HUES48 (cell line): ENCODE measurements around the gene TMC3.
"Not testable (repeated sequence)": the region's sequence is repeated elsewhere in the genome, so short reads cannot be mapped to it uniquely, and the experiment has no call there.

Experiments used
- H3K27ac ChIP-seq: one replicate; pipeline ENCODE4 v1.7.0; 2013; ENCODE audit warnings: low read depth, low read length, inconsistent platforms
- H3K27me3 ChIP-seq: 2 replicates; pipeline ENCODE4 v1.6.1; 2013; ENCODE audit warnings: mild to moderate bottlenecking, low read length; ENCODE audit not compliant: control insufficient read depth, insufficient read depth
- H3K36me3 ChIP-seq: 2 replicates; pipeline ENCODE4 v1.6.1; 2013; ENCODE audit warnings: low read length; ENCODE audit not compliant: control insufficient read depth, insufficient read depth
- H3K4me1 ChIP-seq: 2 replicates; pipeline ENCODE4 v1.6.1; 2013; ENCODE audit warnings: mild to moderate bottlenecking, low read length; ENCODE audit not compliant: control insufficient read depth, insufficient read depth
- H3K4me3 ChIP-seq: 2 replicates; pipeline ENCODE4 v1.5.1; 2013; ENCODE audit warnings: mild to moderate bottlenecking, low read depth, low read length
- H3K9ac ChIP-seq: 2 replicates; pipeline ENCODE4 v1.6.1; 2013; ENCODE audit warnings: mild to moderate bottlenecking, low read depth, low read length, moderate library complexity
- H3K9me3 ChIP-seq: 2 replicates; pipeline ENCODE4 v1.6.1; 2013; ENCODE audit warnings: low read length; ENCODE audit not compliant: control insufficient read depth, insufficient read depth

The TMC3 gene

GRCh38 chr15:81363718-81364500 is 10.1 kb downstream of the TMC3 start:
- Histone ChIP-seq H3K36me3 (no peaks in the 10 kb centered on the region), H3K9me3 (no peaks in the 10 kb centered on the region), H3K27me3 (no peaks in the 10 kb centered on the region), H3K4me1 (no peaks in the 10 kb centered on the region), H3K27ac (no peak overlapping the region), H3K9ac (no peak overlapping the region), H3K4me3 (no peak overlapping the region)

- no peaks in the 10 kb centered on the region for H3K4me1 ChIP-seq
- H3K9ac ChIP-seq, result no peak overlapping the region
- H3K27me3 ChIP-seq, result no peaks in the 10 kb centered on the region
- no peaks in the 10 kb centered on the region for H3K9me3 ChIP-seq
- no peak overlapping the region for H3K27ac ChIP-seq
- H3K4me3 ChIP-seq, result no peak overlapping the region
- no peaks in the 10 kb centered on the region for H3K36me3 ChIP-seq
Observed at GRCh38 chr15:81363276-81363675, 10.7 kb downstream of the TMC3 start.

- Histone ChIP-seq H3K27me3 (no peaks in the 10 kb centered on the region), H3K36me3 (no peaks in the 10 kb centered on the region), H3K27ac (no peak overlapping the region), H3K9me3 (no peaks in the 10 kb centered on the region), H3K4me3 (no peak overlapping the region), H3K9ac (no peak overlapping the region), H3K4me1 (no peaks in the 10 kb centered on the region)
Observed at GRCh38 chr15:81362790-81363189, 11.2 kb downstream of the TMC3 start.

- H3K36me3 ChIP-seq, result no peaks in the 10 kb centered on the region
- peaks cover 3% of the 10 kb centered on the region; the same call in 1 of the 2 replicates for H3K4me1 ChIP-seq
- H3K9ac ChIP-seq, result no peak overlapping the region
- H3K4me3 ChIP-seq, result no peak overlapping the region
- no peaks in the 10 kb centered on the region for H3K27me3 ChIP-seq
- no peak overlapping the region for H3K27ac ChIP-seq
- H3K9me3 ChIP-seq, result no peaks in the 10 kb centered on the region
Observed at GRCh38 chr15:81361891-81362290, 12.1 kb downstream of the TMC3 start.

GRCh38 chr15:81360491-81360890 is 13.5 kb downstream of the TMC3 start:
- Histone ChIP-seq H3K9me3 (no peaks in the 10 kb centered on the region), H3K4me1 (peaks cover 12% of the 10 kb centered on the region), H3K9ac (no peak overlapping the region), H3K4me3 (no peak overlapping the region), H3K36me3 (no peaks in the 10 kb centered on the region), H3K27ac (no peak overlapping the region), H3K27me3 (no peaks in the 10 kb centered on the region)

- no peak overlapping the region for H3K4me3 ChIP-seq
- H3K9ac ChIP-seq, result no peak overlapping the region
- no peak overlapping the region for H3K27ac ChIP-seq
- peaks cover 12% of the 10 kb centered on the region for H3K4me1 ChIP-seq
- no peaks in the 10 kb centered on the region for H3K27me3 ChIP-seq
- no peaks in the 10 kb centered on the region for H3K36me3 ChIP-seq
- no peaks in the 10 kb centered on the region for H3K9me3 ChIP-seq
Observed at GRCh38 chr15:81358248-81358647, 15.8 kb downstream of the TMC3 start.

GRCh38 chr15:81357180-81357686 is 16.8 kb downstream of the TMC3 start:
- Histone ChIP-seq H3K9ac (no peak overlapping the region), H3K9me3 (no peaks in the 10 kb centered on the region), H3K4me1 (peaks cover 12% of the 10 kb centered on the region), H3K4me3 (no peak overlapping the region), H3K27ac (no peak overlapping the region), H3K36me3 (no peaks in the 10 kb centered on the region), H3K27me3 (no peaks in the 10 kb centered on the region)

- no peak overlapping the region for H3K4me3 ChIP-seq
- no peaks in the 10 kb centered on the region for H3K27me3 ChIP-seq
- peaks cover 12% of the 10 kb centered on the region for H3K4me1 ChIP-seq
- no peak overlapping the region for H3K9ac ChIP-seq
- H3K27ac ChIP-seq, result no peak overlapping the region
- no peaks in the 10 kb centered on the region for H3K36me3 ChIP-seq
- H3K9me3 ChIP-seq, result no peaks in the 10 kb centered on the region
Observed at GRCh38 chr15:81356252-81356651, 17.8 kb downstream of the TMC3 start.

GRCh38 chr15:81351651-81352050 is 22.4 kb downstream of the TMC3 start:
- H3K9ac ChIP-seq, result no peak overlapping the region
- H3K36me3 ChIP-seq, result no peaks in the 10 kb centered on the region
- H3K27ac ChIP-seq, result no peak overlapping the region
- H3K27me3 ChIP-seq, result no peaks in the 10 kb centered on the region
- no peaks in the 10 kb centered on the region for H3K9me3 ChIP-seq
- no peak overlapping the region for H3K4me3 ChIP-seq
- H3K4me1 ChIP-seq, result peaks cover 6% of the 10 kb centered on the region

GRCh38 chr15:81349271-81349670 is 24.7 kb downstream of the TMC3 start:
- Histone ChIP-seq H3K9ac (no peak overlapping the region), H3K9me3 (no peaks in the 10 kb centered on the region), H3K4me1 (no peaks in the 10 kb centered on the region), H3K27ac (no peak overlapping the region), H3K4me3 (no peak overlapping the region), H3K36me3 (no peaks in the 10 kb centered on the region), H3K27me3 (no peaks in the 10 kb centered on the region)

- H3K9me3 ChIP-seq, H3K36me3 ChIP-seq, H3K27ac ChIP-seq, H3K4me3 ChIP-seq, H3K9ac ChIP-seq, H3K27me3 ChIP-seq, H3K4me1 ChIP-seq: not testable (repeated sequence)
Observed at GRCh38 chr15:81348691-81349090, 25.3 kb downstream of the TMC3 start.
